Hypothalamus (tissue), 51 donors: Measurements from ENCODE around the gene LZTS2.
A peak's percentile ranks its signal among the peaks of the same experiment; 100 is the strongest.

ENCODE experiments used
- DNase-seq, 51 donors: peaks; one replicate each; lab custom pipeline; 2025; lab: John Stamatoyannopoulos, UW

LZTS2 gene

GRCh38 chr10:101011517-101012423 is 12.2 kb downstream of the LZTS2 start:
- peak in 3 of 51 donors; percentile 15 to 60 (median 18) for DNase-seq

GRCh38 chr10:101012525-101013364 is 13.1 kb downstream of the LZTS2 start:
- peak; percentile 11 to 97 (median 81) for DNase-seq

GRCh38 chr10:101013365-101013825 is 13.8 kb downstream of the LZTS2 start:
- no peak for DNase-seq

- DNase-seq: peak in 50 of 51 donors; percentile 13 to 90 (median 64)
Measured at GRCh38 chr10:101014230-101014884, 14.7 kb downstream of the LZTS2 start.

- DNase-seq: peak in 1 of 51 donors; percentile 50
Measured at GRCh38 chr10:101014966-101015581, 15.5 kb downstream of the LZTS2 start.

- no peak for DNase-seq
Measured at GRCh38 chr10:101015582-101015973, 16.0 kb downstream of the LZTS2 start.

GRCh38 chr10:101016814-101017213 is 17.2 kb downstream of the LZTS2 start:
- DNase-seq: no peak

- DNase-seq: no peak
Measured at GRCh38 chr10:101018118-101018599, 18.6 kb downstream of the LZTS2 start.

GRCh38 chr10:101018600-101019439 is 19.2 kb downstream of the LZTS2 start:
- peak in 47 of 51 donors; percentile 12 to 89 (median 58) for DNase-seq

- DNase-seq: no peak
Measured at GRCh38 chr10:101019440-101019703, 19.8 kb downstream of the LZTS2 start.

GRCh38 chr10:101020427-101021075 is 20.9 kb downstream of the LZTS2 start:
- no peak for DNase-seq

GRCh38 chr10:101021239-101021638 is 21.6 kb downstream of the LZTS2 start:
- no peak for DNase-seq

GRCh38 chr10:101021692-101022251 is 22.2 kb downstream of the LZTS2 start:
- no peak for DNase-seq

GRCh38 chr10:101022967-101023705 is 23.5 kb downstream of the LZTS2 start:
- no peak for DNase-seq

GRCh38 chr10:101027106-101027720 is 27.6 kb downstream of the LZTS2 start:
- DNase-seq: no peak

GRCh38 chr10:101028446-101029337 is 29.1 kb downstream of the LZTS2 start:
- no peak for DNase-seq
